GM21576 (cell line): ENCODE results near the gene TPK1.
"Not testable (repeated sequence)": the region's sequence is repeated elsewhere in the genome, so short reads cannot be mapped to it uniquely, and the experiment has no call there.

Experiments used
- ATAC-seq: cut with Tn5 transposase; IDR thresholded peaks from one replicate; pipeline ENCODE4 v1.9.1; 2021; ENCODE audit warnings: mild to moderate bottlenecking, moderate library complexity; ENCODE audit not compliant: unreplicated experiment

TPK1 gene

GRCh38 chr7:144824360-144824759, 11.5 kb downstream of the TPK1 start:
- no peak for ATAC-seq

- no peak for ATAC-seq
Observed at GRCh38 chr7:144822223-144822622, 13.6 kb downstream of the TPK1 start.

GRCh38 chr7:144821067-144821466, 14.8 kb downstream of the TPK1 start:
- peak; percentile 56 for ATAC-seq

- no peak for ATAC-seq
Observed at GRCh38 chr7:144820552-144820951, 15.3 kb downstream of the TPK1 start.

- ATAC-seq: no peak
Observed at GRCh38 chr7:144819566-144819965, 16.3 kb downstream of the TPK1 start.

GRCh38 chr7:144818511-144818910, 17.3 kb downstream of the TPK1 start:
- ATAC-seq: peak; percentile 71

GRCh38 chr7:144817001-144817400, 18.9 kb downstream of the TPK1 start:
- no peak for ATAC-seq

GRCh38 chr7:144814299-144814698, 21.6 kb downstream of the TPK1 start:
- no peak for ATAC-seq

GRCh38 chr7:144812379-144813283, 23.2 kb downstream of the TPK1 start:
- peak; percentile 95 for ATAC-seq

GRCh38 chr7:144805627-144806239, 30.1 kb downstream of the TPK1 start:
- ATAC-seq: no peak

- not testable (repeated sequence) for ATAC-seq
Observed at GRCh38 chr7:144800678-144801436, 35.0 kb downstream of the TPK1 start.

- ATAC-seq: no peak
Observed at GRCh38 chr7:144796919-144797318, 38.9 kb downstream of the TPK1 start.

GRCh38 chr7:144792050-144792449, 43.8 kb downstream of the TPK1 start:
- ATAC-seq: no peak

GRCh38 chr7:144791488-144791887, 44.4 kb downstream of the TPK1 start:
- no peak for ATAC-seq

GRCh38 chr7:144787127-144787526, 48.7 kb downstream of the TPK1 start:
- no peak for ATAC-seq

- peak; percentile 64 for ATAC-seq
Observed at GRCh38 chr7:144786522-144786921, 49.3 kb downstream of the TPK1 start.

GRCh38 chr7:144786079-144786478, 49.8 kb downstream of the TPK1 start:
- ATAC-seq: no peak

GRCh38 chr7:144785521-144785920, 50.3 kb downstream of the TPK1 start:
- no peak for ATAC-seq

- no peak for ATAC-seq
Observed at GRCh38 chr7:144784943-144785342, 50.9 kb downstream of the TPK1 start.

- no peak for ATAC-seq
Observed at GRCh38 chr7:144784441-144784840, 51.4 kb downstream of the TPK1 start.

GRCh38 chr7:144782883-144783282, 53.0 kb downstream of the TPK1 start:
- no peak for ATAC-seq
